Right lobe of liver (tissue), 4 donors: ENCODE data around the gene C16orf54.

Experiments used
- POLR2A ChIP-seq: fragments of 450-650 bp; IDR thresholded peaks from one replicate; pipeline ENCODE4 v1.6.1; 2017; ENCODE audit warnings: antibody characterized with exemption, mild to moderate bottlenecking
- TF ChIP-seq, protein P1 (sequence below), 4 donors: fragments of 200-600 bp in 3 of 4; fragments of 450-650 bp in 1 of 4; IDR thresholded peaks; one replicate each; pipeline versions ENCODE4 v1.5.1 to v1.8.0; 2016 to 2022; ENCODE audit warnings: antibody characterized with exemption in 4 of 4, mild to moderate bottlenecking in 2 of 4
- donor health status: DM: no; HTN: no; CAD: no.
- donor health status: DM: no; HTN: no; CAD: no.
- donor health status: DM: no; HTN: yes; CAD: no.

DNA sequence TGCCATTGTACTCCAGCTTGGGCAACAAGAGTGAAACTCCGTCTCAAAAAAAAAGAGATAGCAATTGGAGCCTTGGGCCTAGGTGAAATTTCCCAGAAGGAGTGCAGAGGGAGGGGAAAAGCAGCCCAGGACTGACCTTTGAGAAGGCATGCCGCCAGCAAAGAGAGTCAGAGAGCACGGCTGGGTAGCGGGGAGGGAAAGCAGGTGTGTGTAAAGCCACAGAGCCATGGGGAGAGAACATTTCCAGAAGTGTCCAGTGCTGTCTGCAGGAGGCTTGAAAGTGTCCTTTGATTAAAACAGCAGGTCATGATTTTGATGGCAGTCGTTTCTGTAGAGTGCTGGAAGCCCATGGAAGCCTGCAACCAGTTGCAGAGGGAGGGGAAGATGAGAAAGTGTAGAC, 8.1 kb downstream of the C16orf54 start:
- TF ChIP-seq POLR2A = no peak
- TF ChIP-seq, protein P1, sequence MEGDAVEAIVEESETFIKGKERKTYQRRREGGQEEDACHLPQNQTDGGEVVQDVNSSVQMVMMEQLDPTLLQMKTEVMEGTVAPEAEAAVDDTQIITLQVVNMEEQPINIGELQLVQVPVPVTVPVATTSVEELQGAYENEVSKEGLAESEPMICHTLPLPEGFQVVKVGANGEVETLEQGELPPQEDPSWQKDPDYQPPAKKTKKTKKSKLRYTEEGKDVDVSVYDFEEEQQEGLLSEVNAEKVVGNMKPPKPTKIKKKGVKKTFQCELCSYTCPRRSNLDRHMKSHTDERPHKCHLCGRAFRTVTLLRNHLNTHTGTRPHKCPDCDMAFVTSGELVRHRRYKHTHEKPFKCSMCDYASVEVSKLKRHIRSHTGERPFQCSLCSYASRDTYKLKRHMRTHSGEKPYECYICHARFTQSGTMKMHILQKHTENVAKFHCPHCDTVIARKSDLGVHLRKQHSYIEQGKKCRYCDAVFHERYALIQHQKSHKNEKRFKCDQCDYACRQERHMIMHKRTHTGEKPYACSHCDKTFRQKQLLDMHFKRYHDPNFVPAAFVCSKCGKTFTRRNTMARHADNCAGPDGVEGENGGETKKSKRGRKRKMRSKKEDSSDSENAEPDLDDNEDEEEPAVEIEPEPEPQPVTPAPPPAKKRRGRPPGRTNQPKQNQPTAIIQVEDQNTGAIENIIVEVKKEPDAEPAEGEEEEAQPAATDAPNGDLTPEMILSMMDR (IDR thresholded peaks at IDR 0.05) = no peak
